GM12873 (cell line): ENCODE measurements around the gene NCOA5.

Source experiments
- TF ChIP-seq, protein P1 (sequence below): IDR thresholded peaks from 2 replicates; pipeline ENCODE4 v1.5.1; 2012; ENCODE audit warnings: low read depth, mild to moderate bottlenecking, moderate library complexity, low read length, control low read depth; ENCODE audit not compliant: insufficient read depth; ENCODE audit errors: missing control alignments

Gene NCOA5

DNA sequence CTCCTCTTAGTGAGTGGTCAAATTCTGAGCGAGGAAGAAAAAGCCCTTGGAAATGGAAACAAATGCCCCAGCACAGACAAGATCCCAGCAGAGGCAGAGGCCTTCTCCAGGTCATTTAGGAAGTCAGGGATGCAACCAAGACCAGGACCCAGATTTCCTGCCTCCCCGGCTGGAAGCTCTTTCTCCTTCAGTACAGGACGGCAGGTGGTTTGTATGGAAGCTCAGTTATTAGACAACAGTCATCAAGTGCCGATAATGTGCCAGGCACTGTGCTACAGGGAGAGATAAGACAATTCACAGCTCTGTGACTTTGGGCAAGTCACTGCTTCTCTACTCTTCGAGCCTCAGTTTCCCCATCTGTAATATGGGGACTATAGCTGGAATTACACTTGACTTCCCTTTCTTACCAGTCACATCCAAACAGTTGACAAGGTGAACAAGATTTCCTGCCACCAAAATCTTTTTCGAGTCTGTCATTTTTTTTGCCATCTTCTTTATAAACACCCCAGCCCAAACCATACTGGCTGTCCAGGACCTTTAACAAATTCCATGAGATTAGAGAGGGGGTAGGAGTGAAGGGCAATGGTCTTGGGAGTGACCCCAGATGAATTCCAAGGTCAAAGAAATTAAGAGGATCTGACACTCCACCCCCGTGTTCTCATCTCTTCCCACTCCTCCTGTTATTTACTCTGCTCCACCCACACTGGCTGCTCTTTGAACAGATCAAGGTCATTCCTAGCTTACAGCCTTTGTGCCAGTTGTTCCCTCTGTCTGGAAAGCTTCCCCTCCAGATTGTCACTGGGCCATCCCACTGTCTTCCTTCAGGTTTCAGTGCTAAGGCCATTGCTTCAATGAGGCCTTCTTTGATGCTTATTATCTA is 75.0 kb downstream of the NCOA5 start:
- TF ChIP-seq, protein P1, sequence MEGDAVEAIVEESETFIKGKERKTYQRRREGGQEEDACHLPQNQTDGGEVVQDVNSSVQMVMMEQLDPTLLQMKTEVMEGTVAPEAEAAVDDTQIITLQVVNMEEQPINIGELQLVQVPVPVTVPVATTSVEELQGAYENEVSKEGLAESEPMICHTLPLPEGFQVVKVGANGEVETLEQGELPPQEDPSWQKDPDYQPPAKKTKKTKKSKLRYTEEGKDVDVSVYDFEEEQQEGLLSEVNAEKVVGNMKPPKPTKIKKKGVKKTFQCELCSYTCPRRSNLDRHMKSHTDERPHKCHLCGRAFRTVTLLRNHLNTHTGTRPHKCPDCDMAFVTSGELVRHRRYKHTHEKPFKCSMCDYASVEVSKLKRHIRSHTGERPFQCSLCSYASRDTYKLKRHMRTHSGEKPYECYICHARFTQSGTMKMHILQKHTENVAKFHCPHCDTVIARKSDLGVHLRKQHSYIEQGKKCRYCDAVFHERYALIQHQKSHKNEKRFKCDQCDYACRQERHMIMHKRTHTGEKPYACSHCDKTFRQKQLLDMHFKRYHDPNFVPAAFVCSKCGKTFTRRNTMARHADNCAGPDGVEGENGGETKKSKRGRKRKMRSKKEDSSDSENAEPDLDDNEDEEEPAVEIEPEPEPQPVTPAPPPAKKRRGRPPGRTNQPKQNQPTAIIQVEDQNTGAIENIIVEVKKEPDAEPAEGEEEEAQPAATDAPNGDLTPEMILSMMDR = no peak

GRCh38 chr20:46013829-46014516 is 75.8 kb downstream of the NCOA5 start:
- TF ChIP-seq, protein P1 = peak; percentile 77

DNA sequence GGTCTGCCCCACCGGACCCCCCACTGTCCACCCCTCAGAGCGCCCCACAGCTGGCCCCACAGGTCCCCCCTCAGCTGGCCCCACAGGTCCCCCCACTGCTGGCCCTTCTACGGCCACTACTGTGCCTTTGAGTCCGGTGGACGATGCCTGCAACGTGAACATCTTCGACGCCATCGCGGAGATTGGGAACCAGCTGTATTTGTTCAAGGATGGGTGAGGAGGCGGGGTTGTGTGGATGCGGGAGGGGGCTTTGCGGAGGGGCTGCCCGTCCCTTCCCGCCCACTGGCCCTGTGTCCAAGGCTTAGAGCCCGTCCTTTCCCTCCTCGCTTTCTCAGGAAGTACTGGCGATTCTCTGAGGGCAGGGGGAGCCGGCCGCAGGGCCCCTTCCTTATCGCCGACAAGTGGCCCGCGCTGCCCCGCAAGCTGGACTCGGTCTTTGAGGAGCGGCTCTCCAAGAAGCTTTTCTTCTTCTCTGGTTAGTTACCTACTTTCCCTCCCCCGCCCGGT is 76.4 kb downstream of the NCOA5 start:
- TF ChIP-seq, protein P1 = no peak

GRCh38 chr20:46012921-46013320 is 76.8 kb downstream of the NCOA5 start:
- TF ChIP-seq, protein P1 = no peak

DNA sequence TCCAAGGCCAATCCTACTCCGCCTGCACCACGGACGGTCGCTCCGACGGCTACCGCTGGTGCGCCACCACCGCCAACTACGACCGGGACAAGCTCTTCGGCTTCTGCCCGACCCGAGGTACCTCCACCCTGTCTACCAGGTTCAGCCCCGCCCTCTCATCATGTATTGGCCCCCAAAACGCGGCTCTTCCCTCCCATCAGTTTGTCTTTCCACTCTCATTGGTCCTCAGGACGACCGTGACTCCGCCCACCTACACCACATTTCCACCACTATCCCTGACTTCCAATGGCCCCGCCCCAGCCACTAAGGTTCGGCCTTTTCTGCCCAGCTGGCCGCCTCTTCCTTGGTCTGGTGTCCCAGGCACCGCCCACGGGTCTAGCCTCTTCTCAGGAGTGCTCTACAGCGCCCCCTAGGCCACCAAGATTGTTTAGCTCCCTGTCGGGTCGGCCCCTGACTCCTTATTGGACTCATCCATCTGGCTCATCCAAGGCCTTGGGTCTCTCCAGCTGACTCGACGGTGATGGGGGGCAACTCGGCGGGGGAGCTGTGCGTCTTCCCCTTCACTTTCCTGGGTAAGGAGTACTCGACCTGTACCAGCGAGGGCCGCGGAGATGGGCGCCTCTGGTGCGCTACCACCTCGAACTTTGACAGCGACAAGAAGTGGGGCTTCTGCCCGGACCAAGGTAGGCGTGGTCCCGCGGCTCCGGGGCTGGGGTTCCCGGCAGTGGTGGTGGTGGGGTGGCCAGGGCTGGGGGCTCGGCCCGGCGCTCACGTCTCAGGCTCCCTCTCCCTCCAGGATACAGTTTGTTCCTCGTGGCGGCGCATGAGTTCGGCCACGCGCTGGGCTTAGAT is 77.9 kb downstream of the NCOA5 start:
- TF ChIP-seq, protein P1 = peak; percentile 64
